ENCODE measurements around the gene CEACAM8.
"Not testable (repeated sequence)": the region's sequence is repeated elsewhere in the genome, so short reads cannot be mapped to it uniquely, and the experiment has no call there.

Gene CEACAM8

DNA sequence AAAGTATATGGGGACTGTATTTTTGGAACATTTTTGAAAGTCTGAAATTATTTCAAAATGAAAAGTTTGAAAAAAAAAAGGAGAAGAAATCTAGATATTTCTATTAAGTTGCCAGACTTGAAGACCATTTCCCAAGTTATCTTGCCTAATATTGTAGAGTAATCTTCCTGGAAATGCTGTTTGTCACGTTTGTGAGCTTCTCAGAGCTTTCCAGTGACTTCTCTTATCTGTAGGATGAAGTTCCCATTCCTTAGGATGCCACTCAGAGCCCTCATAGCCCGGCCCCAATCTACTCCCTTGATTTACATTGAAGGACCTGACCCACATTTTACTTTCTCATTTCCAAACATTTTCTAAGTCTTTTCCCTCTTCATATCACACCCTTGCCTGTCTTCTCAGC, 23.6 kb downstream of the CEACAM8 start:
- FAIRE-seq, result no peak

DNA sequence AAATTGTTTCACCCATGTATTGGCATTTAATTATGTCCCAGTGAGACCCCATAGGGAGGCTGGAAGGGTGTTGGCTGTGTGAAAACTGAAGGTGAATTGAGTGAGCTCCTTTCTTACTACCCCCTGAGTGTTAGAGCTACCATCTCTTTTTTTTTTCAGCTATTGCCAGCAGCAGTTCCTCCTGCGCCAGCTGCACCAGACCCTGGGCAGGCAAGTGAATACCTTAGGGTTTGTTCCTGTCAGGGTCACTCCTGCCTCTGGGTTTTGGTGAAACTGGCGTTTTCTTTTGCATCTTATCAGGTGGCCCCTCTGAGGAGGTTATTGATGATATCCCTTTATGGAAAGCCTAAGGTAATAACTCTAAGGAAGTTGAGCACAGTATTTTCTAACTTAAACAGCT, 25.5 kb downstream of the CEACAM8 start:
- FAIRE-seq, result no peak

DNA sequence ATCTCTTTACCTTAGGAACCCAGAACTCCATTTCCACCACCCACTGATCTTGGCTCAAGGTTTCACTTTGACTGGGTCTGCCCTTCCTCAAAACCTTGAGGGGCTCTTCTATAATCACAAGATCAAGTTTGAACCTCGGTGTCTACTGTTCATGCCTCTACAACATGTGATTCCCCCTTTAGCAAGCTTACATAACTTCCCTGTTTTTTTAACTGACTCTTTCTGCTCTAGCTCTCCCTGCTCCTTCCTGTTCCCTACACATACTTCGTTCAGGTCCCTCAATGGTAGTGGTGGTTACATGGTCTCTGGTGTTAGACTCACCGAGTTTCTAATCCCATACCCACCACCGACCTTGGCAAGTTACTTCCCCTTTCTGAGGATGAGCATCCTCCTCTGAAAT, 26.7 kb downstream of the CEACAM8 start:
- no peak for FAIRE-seq

DNA sequence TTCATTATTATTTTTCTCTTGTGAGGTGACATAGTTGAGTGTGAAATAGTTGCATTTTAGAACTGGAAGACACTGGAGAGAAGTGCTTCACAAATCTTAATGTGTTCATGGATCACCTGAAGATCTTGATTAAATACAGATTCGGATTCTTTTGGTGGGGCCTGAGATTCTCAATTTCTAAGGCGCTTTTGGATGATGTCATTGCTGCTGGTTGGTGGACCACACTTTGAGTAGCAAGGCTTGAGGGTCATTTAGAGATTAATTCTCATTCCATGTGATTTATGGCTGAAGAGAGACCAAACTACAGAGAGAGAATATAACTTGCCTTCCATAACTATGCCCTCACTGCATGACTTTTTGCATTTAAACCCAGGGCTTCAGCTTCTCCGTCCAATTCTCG, 27.2 kb downstream of the CEACAM8 start:
- no peak for FAIRE-seq

DNA sequence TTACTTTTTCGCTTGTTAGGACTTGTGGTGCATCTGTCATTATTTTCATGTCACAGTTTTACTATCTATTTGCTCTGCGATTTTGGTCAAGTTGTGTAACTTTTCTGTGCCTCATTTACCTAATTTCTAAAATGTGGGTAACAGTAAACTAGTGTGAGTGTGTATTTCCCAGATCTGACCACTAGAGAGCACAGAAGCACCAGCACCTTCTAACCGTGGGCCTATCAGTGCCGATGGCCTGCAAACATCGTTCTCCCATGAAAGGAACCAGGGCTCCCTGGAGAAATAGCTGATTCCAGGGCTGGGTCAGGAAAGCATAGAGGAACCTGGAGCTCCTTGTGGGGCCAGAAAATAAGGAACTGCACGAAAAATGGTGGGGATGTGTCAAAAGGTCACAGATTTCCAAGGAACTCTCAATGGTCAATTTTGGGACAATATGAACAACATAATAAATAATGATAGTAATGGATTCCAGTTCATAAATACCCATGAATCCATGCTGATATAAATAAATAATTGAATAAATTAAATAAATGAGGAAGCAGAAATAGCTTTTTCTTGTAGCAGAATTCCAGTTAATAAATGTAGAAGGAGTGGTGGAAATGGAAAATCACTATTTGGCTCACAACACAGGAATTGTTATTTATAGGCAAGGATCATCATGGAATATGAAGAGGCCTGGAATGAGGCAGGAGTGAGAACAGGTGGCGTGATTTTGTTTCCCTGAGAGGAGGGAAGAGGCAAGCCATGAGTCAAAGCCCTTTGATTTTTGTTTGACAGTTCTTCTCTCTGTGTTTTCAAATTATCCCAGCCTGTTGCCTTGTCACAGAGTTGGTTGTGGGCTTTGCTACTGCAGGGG, 31.1 kb downstream of the CEACAM8 start:
- FAIRE-seq, result no peak

DNA sequence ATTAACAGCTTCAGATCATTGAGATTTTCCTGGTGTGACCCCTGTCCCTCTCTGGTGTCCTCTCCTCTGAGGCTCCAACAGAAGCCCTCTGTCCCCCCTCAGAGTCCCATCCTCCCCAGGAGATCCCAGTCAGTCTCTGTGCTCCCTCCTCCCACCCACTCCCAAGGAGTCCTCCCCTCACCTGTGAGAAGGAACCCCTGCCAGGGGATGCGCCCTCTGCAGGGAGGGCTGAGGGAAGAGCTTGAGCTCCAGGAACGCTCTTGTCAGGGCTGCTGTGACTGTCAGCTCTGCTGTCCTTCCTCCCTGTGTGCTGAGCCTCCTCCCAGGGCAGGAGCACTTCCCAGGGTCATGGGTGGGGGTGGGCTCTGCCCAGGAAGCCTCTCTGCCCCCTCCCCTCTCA, 33.2 kb downstream of the CEACAM8 start:
- no peak for FAIRE-seq

DNA sequence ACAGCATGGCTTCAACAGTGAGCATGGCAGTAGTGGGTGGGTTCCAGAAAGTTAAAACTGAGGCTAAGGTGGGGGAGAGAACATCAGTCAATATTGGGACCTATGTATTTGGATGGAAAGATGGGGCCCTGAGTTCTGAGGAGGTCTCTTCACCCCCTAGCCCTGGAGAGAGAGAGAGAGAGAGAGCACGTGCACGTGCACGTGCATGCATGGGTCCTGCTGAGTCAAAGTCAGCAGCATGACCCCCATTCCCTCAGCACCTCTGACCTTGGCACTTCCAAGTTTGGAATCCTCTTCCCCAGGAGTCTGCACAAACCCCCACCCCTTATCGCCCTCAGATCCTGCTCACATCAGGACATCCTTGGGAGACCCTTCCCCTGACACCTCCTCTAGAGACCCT, 34.0 kb downstream of the CEACAM8 start:
- no peak for FAIRE-seq

DNA sequence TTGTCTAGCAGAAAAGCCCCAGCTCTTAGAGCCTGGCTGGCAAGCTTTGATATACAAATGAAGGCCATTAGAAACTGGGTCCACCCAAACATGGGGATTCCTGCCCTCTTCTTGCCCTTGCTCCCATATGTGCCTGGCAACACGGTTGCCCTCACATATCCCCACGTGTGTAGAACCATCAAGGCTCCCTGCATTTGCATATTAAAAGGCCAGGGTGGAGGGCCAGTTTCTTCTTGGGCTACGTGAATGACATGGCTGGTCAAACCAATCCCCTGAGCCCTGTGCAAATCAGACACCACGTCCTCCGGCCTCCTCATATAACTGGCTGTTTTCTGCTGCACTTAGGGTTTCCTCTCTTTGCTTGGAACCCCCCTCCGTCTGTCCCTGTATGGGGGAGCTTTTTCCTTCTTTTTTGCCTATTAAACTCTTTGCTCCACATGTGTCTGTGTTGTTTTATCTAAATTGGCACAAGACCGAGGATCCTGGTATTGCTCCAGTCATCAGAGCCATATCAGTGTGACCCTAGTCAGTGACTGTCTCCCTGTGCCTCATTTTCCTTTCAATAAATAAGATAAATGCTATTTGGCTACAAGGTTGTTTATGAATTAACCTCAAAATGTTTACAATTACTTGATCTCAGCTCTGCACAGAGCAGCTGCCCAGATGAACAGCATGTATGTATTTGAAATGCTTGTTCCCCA, 36.1 kb downstream of the CEACAM8 start:
- no peak for FAIRE-seq

DNA sequence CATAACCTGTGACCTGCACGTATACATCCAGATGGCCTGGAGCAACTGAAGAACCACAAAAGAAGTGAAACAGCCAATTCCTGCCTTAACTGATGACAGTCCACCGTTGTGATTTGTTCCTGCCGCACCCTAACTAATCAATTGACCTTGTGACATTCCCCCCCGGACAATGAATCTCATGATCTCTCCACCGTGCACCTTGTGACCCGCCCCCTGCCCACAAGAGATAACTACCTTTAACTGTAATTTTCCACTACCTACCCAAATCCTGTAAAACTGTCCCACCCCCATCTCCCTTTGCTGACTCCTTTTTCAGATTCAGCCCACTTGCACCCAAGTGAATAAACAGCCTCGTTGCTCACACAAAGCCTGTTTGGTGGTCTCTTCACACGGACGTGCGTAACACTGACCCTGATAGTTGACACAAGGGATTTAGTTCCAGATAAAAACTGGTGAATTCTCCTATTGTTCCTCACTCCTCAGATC, 37.3 kb downstream of the CEACAM8 start:
- not testable (repeated sequence) for FAIRE-seq

DNA sequence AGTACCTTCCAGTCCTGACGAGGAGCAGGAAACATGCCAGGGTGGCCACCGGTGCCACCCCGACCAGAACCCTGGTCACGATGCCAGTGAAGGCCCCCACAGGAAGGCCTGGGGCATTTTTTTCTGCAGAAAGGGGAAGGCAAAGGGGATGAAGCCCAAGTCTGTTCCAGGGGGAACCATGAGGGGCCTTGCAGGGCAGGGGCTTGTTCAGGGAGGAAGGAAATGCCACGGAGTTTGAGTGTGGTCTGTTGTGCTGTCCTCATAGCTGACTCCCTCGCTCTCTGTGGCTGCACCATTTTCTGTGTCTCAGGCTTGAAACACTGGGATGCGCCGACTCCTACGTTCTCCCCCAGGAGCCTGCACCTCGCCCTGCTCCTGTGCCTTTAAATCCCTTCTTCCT, 38.9 kb downstream of the CEACAM8 start:
- FAIRE-seq, result no peak

DNA sequence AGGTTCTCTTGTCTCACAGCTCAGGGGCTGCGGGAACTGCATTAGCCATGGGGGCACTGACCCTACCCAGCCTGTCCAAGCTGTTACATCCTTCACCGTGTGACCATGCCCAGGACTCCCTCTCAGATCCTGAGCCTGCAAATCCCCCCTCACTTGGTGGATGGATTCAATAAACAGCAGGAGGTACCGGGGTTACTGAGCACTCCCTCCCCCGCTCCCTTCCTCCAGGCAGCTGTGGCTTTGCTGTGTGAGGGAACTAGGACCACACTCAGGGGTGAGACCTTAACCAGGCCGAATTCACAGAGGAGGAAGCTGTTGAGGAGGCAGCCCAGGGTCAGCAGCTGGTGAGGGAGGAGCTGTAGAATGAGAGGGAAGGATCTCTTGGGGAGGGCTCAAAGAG, 39.4 kb downstream of the CEACAM8 start:
- FAIRE-seq, result no peak

DNA sequence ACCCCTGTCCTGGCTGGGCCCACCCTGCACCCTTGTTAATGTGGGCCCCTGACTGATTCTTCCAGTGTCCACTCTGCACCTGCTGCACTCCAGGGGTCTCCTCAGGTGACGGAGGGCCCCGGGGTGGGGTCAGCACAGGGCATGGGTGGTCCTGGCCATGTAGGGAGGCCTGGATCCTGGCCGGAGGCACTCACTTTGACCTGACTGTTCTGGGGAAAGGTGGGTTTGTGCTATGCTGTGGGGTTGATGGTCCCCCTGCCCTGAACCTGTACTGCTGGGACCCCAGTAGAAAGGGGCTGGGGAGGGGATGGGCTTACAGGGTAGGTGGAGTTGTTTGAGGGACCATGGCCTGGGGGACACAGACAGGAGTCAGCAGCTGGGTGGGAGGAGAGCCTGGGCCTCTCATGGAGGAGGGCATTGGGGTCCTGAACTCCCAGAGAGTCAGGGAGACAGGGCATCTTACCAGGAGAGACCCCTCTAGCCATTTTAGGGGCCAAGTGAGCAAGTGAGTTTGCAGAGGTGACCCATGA, 40.6 kb downstream of the CEACAM8 start:
- FAIRE-seq, result no peak

DNA sequence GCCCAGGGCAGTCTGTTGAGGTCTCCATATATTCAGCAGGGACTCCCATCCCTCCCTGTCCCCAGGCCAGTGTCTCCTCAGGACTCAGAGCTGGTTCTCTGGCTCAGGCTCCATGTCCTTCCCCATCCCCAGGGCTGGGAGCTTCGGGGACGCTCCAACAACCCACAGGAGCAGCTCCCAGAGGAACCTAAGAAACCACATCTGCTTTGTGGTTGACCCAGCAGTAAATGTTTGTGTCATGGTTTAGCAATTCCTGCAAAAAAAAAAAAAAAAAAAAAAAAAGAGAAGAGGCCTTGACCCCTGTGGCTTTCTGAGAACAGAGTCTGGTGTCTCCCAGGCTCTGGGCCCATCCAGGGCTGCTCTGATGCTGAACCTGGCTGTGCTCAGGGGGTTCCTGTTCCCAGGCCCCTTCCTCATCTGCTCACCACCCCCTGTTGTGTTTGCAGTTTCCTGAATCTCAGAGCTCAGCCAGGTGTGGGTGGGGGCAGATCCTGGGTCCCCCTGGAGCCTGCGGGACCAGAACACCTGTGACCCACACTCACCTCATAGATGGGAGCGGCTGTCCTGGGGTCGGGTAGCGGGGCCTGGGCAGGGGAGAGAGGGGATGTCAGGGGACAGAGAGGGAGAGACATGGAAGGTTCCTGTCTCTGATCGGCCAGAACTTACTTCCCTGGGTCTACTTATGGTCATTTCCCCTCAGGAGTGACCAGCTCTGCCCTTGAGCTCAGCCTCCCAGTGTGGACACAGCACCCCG, 41.3 kb downstream of the CEACAM8 start:
- no peak for FAIRE-seq

DNA sequence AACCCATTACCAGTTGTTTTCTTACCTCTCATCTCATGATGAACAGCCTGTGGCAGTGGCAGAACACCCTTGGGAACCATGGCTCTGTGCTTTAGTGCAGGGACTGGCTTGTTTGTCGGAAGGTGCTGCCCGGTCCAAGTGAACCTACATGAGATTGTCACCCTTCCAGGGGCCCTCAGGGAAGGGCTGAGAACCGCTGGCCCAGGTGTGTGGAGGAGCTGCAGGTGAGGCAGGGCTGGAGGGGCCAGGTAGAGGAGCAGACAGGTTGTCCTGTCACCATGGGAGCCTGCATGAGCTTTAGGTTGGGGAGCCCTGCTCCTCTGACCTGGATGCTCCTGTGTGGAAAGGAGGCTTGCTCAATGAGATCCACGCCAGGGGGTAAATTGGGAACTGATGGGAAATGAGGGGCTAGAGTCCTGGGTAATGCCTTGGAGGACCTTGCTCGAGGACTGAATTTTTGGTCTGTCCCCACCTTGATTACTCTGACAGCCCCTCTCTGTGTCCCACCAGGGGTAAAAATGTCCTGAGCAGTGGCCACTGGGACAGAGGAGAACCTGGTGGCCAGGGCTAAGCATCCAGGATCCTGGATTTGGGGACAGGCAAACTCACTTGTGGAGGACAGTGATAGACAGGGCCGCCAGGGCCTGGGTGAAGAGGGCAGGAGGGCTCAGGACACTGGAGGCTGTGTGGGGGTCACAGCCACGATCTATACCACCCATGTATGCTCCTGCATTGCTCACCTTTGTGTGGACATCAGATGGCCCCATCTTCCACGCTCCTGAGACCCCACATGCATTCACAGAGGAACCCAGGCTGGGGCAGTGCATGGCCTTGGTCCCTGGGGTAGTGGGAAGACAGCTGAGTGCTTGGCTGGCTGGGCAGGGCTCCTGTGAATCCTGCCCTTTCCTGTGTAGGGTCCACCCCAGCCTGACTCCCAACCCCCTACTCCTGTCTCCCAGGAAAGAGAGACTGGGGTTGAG, 42.3 kb downstream of the CEACAM8 start:
- no peak for FAIRE-seq

DNA sequence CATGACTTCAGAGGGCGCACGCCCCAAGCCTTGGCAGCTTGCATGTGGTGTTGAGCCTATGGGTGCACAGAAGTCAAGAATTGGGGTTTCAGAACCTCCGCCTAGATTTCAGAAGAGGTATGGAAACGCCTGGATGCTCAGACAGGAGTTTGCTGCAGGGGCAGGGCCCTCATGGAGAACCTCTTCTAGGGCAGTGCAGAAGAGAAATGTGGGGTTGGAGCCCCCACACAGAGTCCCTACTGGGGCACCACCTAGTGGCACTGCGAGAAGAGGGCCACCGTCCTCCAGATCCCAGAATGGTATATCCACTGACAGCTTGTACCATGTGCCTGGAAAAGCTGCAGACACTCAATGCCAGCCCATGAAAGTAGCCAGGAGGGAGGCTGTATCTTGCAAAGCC, 44.2 kb downstream of the CEACAM8 start:
- not testable (repeated sequence) for FAIRE-seq

DNA sequence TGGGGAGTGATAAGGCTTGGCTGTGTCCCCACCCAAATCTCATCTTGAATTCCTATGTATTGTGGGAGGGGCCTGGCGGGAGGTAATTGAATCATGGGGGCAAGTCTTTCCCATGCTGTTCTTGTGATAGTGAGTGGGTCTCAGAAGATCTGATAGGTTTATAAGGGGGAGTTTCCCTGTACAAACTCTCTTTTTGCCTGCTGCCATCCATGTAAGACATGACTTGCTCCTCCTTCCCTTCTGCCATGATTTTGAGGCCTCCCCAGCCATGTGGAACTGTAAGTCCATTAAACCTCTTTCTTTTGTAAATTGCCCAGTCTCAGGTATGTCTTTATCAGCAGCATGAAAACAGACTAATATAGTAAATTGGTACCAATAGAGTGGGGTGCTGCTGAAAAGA, 45.7 kb downstream of the CEACAM8 start:
- FAIRE-seq, result not testable (repeated sequence)

DNA sequence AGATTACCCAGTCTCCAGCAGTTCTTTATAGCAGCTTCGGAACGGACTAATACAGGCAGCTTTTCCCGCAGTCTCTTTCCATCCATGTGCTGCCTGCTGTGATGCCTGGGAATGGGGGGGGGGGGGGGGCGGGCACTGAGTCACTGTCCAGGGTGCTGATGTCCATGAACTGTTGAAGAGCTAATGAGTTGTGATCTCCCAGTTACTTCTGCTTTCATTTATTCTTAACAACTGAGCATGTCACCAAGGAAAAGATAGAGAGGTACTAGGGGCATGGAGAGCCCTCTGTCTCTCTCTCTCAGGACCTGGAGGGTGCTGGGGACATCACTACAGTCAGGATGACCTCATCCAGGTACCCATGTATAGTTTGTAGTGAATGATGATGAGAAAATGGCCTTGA, 46.2 kb downstream of the CEACAM8 start:
- FAIRE-seq, result no peak

DNA sequence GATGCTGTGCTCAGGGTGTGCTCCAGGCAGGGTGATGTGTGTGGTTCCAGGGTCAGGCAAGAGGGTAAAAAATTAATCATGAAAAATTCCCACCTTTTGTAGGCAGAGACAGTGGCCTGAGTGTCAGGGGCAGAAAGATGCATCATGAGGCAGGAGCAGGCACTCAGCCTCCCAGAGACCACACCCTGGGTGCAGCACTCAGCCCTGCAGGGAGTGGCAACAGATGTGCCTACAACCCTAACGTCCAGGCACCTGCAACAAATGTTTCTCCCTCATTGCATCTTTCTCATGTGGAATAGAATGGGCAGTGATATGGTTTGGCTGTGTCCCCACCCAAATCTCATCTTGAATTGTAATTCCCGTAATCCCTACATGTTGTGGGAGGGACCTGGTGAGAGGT, 46.8 kb downstream of the CEACAM8 start:
- FAIRE-seq, result no peak

DNA sequence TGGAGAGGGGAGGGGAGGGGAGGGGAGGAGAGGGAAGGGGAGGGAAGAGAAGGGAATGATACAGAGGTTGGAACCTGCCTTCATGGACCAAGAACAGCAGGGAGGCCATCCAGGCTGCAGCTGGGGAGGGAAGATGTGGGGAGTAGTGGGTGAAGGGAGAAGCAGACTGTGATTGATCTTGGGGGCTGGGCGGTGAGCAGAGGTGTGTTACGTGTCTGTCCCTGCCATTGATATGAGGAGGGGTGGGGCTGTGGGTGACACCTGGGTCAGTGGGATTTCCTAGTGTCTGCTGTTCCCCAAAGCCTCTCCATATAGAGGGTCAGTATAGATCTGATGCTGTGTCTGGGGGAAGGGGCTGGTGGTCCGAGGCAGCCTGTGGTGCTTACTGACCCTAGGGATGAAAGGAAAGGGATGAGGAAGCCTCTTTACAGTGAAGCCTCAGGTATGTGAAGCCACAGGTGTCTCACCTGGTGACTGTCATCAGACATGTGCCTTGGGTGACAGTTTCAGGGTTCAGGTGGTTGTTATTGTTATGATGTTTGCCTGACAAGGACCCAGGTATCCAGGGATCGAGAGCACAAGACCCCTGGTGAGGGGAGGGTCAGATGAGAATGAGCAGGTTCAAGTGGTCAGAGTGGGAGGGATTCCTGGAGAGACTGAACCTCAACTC, 47.8 kb downstream of the CEACAM8 start:
- no peak for FAIRE-seq

DNA sequence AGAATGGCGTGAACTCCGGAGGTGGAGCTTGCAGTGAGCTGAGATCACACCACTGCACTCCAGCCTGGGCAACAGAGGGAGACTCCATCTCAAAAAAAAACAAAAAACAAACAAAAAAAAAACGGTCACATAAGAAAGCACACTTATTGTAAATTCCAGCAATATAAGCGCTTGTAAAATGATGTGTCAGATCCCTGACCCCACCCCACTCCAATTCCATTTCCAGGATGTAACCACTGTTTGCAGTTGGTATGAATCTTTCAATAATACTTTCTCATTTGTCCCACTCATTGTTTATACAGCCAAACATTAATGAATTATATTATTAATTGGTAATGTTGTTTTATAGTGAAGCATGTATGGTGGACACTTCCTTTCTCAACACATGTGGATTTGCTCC, 50.6 kb downstream of the CEACAM8 start:
- FAIRE-seq, result no peak

DNA sequence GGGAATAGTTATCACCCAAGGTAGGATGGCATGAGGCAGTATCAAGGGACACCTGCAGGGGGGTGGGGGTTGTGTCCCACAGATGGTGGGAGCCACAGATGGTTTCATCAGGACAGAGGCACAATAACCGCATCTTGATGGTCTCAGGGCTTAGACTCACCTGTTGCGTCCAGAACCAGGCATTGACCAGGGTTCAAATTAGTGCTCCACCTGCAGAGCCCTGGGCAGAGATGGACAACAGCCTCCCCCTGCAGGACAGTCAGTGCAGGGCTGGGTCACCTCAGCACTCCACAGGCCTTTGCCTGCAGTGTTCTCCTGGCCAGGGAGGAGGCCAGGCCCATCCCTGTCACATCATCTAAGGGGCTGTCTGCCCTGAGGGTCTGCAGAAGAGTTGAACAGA, 51.9 kb downstream of the CEACAM8 start:
- no peak for FAIRE-seq

Measured in islet of Langerhans (tissue), 1 donor.